GM18499 (cell line): ENCODE measurements around the gene TMEM163.
"Not testable (repeated sequence)": the region's sequence is repeated elsewhere in the genome, so short reads cannot be mapped to it uniquely, and the experiment has no call there.

ENCODE experiments used
- ATAC-seq: cut with Tn5 transposase; IDR thresholded peaks from one replicate; pipeline ENCODE4 v1.9.1; 2021; ENCODE audit warnings: moderate number of reproducible peaks; ENCODE audit not compliant: insufficient read depth, unreplicated experiment

The TMEM163 gene

DNA sequence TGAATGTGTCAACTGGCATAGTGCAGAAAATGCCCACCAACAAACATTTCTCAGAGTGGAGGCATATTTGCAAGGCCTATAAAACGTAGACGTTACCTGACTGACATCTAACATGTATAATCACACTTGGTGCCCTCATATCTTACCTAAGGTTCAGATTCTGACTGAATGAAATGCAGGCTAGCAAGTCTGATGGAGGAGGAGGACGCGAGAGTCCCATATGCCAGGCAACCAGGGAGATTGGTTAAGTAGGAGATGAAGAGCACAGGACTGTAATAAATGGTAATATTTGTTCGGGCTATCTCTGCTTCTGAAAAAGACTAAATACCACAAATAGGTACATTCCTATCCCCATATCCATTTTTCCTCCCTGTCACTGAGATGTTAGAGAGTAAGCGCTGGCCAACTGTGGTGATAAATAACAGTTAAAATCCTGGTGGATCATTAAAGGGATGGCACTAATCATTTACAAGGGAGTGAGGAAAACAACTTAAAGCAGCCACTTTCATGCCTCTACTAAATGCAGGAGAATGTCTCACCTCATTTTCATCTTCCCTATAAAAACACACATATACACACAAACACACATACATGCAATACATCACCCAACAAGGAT, 217.2 kb downstream of the TMEM163 start:
- ATAC-seq: no peak

DNA sequence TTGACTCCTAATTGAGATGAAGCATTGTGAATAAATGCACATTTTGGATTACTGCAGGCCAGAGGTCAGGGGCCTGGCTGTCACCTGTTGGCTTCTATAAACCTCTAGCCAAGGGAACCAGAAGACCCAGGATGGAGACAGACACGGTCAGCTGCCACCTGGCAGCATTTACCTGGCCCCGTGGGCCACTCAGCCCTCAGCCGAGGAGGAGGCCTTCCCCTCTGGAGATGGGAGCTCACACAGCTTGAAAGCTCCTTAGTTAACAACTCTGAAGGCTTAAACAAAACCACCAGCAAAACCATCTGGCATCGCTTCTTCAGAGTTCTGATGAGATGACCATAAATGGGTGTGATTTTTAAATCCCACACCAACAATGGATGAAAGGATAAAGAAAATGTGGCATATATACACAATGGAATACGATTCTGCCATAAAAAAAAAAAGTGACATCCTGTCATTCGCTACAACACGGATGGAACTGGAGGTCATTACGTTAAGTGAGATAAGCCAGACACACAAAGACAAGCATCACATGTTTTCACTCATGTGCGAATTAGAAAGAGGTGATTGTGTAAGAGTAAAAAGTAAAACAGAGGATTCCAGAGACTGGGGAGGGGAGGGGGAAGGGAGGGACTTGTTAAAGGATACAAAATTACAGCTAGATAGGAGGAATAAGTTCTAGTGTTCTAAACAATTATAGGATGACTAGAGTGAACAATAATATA, 218.4 kb downstream of the TMEM163 start:
- ATAC-seq: no peak

DNA sequence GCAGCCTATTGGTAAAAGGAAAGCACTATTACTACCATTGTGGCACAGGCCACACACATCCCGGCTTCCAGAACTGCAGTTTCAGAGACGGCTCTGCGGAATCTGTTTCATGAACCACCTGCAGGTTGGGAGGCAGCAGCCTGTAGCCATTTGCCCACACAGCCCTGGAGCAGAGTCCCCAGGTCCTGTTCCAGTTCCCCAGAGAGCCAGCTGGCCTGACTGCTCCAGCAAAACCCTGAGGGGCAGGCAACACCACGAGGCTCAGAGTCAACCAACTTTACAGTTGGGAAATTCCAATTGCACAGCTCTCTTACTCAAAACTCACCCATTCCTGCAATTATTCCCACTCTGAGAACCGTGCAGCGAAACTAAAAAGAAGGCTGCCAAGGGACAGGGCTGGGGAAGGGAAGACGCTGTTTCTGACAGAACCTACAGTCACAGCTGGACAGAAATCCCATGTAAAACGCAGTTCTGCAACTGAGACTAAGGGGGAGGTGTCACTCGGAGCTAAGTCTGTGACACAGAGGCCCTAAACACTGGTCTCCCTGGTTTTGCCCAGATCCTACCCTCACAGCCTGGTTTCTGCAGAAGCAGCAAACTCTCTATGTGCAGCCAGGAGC, 219.4 kb downstream of the TMEM163 start:
- no peak for ATAC-seq

DNA sequence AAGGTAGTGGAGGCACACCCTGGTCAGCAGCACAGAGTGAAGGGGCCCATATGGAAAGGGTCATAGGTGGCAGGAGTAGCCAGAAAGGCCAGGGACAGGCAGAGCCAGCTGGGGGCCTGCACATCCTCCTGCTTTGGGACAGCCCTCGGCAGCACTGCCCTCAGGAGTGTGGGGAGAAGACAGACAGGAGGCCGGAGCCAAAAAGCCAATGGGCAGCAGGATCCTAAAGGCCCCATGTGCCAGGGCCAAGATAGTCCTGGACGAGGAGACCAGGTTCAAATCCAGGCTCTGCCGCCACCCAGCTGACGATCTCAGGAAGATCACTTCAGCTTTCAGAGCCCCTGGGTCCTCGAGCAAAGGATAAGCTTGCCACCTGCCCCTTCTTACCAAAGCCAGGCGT, 220.1 kb downstream of the TMEM163 start:
- no peak for ATAC-seq

DNA sequence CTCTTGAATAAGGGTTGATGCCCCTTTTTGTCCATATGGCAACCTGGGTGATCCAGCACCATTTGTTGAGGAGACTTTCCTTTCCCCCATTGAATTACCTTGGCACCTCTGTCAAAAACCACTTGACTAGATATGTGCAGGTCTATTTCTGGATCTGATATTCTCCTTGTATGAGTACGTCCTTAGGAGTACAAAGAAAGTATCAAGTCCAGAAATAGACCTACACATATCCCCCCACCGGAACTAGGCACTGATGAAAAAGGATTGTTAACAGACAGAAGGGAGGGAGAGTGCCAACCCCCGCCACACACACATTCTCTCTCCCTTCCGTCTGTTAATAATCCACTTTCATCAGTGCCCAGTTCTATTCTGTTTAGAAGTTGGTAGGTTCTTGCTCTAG, 225.0 kb downstream of the TMEM163 start:
- ATAC-seq: no peak

DNA sequence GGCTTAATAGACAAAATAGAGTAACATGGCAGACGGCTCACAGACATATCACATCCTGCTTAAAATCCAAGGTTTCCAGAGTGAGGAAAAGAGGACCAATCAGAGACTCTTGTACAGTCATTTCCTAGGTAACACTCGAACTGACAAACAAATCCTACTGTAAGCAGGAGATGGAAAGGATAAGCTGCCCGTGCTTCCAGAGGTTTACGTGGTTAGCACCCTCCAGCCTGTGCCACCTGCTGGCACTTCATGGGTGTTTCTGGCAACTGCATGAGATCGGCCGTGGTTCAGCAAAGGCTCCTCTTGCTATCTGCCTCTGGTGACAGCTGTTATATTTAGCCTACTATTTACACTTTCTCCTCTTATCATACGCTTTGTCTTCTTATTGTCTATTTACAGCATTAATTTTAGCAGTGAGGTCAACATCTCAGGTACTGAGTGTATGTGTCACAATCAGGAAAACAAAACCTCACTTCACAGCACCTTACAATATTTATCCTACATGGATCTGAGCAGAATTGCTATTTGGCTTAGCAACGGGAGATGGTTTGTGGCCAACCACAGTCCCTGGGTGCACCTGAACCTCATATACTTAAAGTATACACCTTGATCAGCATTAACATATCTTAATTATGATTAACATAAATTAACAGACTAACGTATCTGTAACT, 226.9 kb downstream of the TMEM163 start:
- no peak for ATAC-seq

DNA sequence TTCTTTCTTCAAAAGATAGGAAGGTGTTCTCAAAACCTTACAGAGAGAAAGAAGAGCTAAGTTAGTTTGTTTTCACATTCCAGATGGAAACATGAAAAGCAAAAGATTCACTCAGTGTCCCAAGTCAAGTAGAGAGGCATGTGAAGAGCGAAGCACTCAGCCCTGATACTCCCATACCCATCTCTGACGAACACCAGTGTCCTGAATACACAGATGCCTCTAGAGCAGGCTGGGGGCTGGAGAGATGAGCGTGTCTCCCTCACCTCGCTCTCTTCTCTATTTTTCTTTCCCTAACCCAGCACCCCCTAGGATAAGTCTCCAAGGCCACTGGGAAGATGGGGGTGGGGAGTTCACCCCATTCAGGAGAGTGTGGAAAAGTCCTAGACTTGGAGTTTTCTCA, 227.8 kb downstream of the TMEM163 start:
- no peak for ATAC-seq

DNA sequence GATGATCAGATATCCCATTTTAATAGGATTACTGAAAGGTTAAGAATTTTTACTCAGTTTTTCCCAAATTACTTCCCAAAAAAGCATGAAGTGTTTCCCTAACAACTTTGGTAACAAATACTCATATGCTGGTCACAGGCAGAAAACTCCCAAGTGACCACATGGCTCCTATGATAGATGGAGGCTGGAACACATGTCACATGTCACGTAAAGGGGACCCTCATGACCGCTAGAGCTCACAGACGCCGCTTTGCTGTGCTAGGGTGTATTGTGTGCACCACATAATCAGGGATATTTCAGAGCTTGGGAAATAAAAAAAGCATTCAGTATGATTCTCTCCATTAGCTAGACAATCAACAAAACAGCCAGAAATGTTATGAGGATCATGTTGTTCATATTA, 228.2 kb downstream of the TMEM163 start:
- ATAC-seq: no peak

DNA sequence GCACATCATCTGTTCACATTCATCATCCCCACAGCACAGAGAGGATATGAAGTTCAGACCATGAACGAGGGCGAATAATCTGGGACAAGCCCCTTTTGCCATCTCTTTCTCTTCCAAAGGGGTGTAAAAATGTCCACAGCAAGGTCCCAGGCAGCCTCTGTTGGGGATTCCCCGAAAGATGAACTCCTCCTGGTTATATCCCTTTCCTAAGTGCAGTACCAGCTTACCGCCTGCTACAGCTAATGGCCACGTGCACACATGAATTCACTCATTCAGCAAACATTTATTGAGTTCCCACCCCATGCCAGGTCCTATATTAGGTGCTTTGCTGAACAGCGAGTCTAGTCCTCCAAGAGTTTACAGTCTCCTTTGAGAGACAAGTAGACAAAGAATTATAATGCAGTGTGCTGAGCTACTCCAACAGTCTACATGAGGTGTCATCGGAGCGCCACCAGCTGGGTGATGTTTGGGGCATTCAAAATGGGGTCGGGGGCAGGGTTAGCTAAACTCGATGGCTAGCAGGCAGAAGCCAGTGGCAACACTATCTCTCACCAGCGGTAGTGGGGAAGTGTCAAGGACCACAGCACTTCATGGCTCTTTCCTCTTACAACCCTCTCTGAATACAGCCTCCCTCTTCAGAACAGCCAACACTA, 228.9 kb downstream of the TMEM163 start:
- no peak for ATAC-seq

DNA sequence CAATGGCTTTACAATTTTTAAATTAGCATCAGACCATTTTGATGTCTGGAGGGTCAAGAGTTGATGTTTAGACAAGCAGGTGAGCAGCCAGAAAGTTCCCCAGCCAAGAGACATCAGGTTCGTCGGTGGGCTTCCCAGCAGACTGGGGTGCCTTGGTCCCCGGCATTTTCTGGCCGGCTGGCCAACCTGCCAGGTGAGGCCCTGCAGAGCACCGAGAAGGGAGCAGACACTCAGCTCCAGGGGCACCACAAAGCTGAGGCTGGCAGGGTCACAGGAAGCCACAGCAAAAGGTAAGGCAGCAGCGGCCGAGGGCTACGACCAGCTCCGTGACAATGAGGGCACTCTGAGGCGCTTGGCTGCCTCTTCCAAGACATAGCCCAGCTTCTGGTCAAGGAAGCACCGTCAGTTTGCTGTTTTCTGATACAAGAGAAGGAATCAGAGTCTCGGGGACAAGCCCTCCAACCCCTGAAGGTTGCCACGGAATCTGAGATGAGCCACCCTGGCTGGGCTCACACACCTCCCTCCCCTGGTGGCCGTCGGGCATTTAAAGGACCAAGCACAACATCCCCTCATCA, 235.9 kb downstream of the TMEM163 start:
- ATAC-seq: no peak

DNA sequence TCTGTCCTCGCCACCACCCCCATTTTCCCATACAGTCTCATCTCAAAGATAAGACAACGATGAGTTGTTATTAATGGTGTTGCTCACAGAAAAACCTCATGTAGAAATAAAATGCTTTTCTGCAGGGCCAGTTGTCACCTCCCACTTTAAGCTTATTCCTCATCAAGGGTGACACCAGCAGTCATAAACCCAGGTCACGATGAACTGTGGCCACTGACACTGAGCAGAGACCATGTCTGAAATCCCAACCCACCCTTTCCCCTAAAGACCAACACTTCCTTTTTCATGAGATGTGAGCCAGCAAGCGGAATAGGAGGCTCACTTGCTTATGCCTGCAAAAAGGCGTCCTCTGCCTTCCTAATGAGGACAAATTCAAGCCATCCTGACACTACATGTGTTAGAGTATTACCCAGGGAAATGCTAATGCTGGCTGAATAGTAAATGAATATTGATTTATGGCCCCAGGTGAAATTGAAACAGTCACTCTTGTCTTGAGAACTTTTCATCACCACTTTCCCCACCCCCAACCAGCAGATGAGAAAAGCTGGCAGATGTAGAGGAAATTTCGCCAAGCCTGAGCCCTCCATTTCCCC, 236.6 kb downstream of the TMEM163 start:
- ATAC-seq: no peak

DNA sequence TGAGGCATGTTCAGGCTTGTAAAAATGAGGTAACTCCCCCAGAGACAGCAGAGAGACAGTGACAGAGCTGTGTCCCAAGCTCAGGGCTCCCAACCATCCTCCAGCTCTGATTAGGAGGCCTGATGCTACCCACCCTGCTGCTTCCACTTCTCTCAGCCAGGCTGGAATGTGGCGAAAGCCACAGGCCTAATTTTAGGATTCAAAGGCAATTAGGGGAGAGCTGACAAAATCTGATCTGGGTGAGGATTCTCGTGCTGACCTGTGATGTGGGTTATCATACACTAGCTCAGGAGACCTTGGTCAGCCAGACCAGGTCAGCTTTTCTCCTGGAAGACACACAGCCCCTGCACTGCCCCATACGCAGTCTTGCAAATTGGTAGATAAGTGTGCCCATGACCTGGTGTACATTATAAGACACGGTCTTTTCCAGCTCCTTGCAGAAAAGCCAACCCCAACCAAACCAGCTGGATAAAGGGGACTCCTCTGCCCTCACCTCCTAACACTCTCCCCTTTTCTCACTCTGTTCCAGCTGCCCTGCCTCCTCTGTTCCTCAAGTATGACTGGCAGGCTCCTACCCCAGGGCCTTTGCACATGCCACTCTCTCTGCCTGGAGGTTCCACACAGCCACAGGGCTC, 239.0 kb downstream of the TMEM163 start:
- no peak for ATAC-seq

DNA sequence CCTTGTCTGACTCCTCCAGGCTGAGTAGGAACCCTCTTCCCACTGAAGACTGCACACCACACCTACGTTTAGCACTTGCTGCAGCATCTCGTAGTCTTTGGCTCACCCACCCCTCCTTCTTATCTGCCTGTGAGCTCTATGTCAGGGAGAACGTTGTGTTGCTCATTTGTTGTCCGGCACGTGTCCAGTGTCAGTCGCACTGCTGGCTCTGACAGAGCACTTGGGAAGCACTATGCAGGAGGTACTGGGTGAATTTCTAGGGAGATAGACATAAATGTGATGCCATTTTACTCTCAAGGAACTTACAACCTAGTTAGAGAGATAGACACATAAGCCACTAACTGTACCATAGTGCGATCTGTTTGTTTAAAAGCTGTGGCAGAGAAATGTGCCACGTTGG, 241.8 kb downstream of the TMEM163 start:
- ATAC-seq: not testable (repeated sequence)

DNA sequence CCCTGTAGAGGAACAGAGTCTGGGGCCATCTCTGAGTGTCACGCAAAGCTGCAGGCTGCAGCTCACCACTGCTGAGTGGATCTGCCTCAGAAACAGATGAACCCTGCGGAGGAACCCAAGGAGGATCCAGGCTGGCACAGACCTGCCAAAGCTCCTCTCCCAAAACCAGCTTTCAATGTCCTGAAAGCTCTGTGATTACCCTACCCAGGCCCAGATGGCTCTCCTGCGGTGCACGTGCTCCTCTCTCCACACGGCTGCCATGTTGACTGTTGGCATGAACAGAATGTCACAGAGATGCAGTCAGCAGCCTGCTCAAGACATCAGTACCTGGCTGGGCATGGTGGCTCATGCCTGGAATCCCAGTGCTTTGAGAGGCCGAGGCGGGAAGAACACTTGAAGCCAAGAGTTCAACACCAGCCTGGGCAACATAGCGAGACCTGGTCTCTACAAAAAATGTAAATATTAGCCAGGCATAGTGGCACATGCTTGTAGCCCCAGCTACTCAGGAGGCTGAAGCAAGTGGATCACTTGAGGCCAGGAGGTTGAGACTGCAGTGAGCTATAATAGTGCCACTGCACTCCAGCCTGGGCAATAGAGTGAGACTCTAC, 248.1 kb downstream of the TMEM163 start:
- no peak for ATAC-seq

DNA sequence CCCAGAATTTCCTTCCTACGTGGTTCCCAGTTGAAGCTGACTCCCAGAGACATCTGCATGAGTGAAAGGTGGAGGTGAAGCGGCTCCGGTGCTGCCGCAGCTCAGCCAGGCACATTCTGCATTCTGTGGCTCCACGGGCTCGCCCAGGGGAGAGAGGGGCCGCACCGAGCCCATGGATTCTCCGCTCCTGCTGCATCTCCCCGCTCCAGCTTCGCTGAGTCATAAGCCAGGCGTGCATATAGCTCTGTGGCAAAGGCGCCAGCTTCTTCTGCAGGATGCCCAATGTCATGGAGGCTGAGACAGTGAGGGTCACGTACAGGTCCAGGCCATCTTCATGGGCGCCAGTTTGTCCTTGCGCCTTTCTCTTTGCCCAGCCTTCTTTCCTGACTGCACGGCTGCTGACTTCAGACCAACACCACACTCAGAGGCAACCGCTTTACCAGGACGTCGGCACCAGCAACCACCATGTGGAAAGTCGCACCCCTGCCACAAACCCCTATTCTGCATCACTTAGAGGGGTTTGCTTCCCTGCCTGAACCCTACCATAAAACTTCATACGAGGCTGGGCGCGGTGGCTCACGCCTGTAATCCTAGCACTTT, 249.2 kb downstream of the TMEM163 start:
- no peak for ATAC-seq

DNA sequence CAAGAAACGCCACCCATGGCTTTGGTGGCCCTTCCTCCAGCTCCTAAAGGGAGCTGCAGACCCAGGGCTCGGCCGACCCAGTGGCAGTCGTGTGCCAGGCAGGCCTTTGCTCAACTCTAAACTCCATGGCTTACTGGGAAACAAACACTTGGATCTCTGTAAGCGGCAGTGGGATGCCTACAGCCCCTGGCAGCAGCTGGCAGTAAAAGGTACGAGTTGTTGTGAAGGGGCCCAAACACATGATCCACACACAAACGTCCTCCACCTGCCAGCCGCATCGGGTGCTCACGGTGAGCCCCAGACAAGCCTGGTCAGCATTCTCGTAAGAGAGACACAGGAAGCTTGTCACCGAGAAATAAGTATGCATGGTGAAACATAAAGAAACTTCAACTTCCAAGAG, 250.0 kb downstream of the TMEM163 start:
- ATAC-seq: no peak

DNA sequence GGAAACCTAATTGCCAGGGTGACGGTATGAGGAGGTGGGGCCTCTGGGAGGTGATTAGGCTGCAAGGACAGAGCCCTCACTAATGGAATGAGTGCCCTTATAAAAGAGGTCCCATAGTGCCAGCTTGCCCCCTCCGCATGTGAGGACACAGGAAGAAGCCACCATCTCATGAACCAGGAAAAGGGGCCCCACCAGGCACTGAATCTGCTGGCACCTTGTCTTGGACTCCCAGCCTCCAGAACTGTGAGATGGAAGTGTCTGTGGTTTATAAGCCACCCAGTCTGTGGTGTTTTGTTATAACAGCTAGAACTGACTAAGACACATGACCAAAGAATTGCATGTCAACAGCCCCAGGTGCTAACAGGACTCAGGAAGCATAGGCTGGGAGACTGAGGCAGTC, 250.6 kb downstream of the TMEM163 start:
- ATAC-seq: no peak

DNA sequence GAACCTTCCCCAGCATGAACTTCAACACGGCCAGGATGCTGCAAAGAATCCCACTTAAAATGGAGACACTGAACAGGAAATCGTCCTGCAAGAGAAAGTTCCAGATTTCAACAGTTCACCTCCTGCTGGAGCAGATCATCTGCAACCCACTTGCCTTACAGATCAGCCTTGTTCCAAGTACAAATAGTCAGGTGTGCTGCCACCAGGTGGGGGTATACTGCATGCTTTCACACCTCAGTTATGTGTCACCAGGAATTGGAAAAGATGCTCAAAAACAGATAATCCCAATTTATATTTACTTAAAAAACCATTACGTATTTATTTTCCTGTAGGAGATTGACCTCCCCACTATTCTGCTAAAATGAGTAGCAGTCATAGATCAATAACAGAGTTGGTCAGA, 252.7 kb downstream of the TMEM163 start:
- no peak for ATAC-seq
